Glutamatergic neuron (in vitro differentiated cells): ENCODE data around the gene PLA1A. TPM values are rescaled to one million over a fixed set of nuclear protein-coding genes. Genes with fewer than 3 reads are reported as not detected.

ENCODE experiments used
- DNase-seq: peaks from one replicate; pipeline ENCODE4 v3.0.0; 2022
- H3K27ac Mint-ChIP-seq: one replicate; pipeline ENCODE4 v1.8.0; 2020; ENCODE audit warnings: mild to moderate bottlenecking, mixed read lengths, inconsistent platforms; ENCODE audit not compliant: unreplicated experiment
- H3K27me3 Mint-ChIP-seq: one replicate; pipeline ENCODE4 v1.8.0; 2020; ENCODE audit warnings: mild to moderate bottlenecking, moderate library complexity, mixed read lengths, inconsistent platforms; ENCODE audit not compliant: unreplicated experiment
- H3K36me3 Mint-ChIP-seq: one replicate; pipeline ENCODE4 v1.8.0; 2020; ENCODE audit warnings: mild to moderate bottlenecking, mixed read lengths, inconsistent platforms; ENCODE audit not compliant: unreplicated experiment
- H3K4me1 Mint-ChIP-seq: one replicate; pipeline ENCODE4 v1.8.0; 2020; ENCODE audit warnings: mild to moderate bottlenecking, low read depth, mixed read lengths, inconsistent platforms; ENCODE audit not compliant: unreplicated experiment
- H3K4me3 Mint-ChIP-seq: one replicate; pipeline ENCODE4 v1.8.0; 2020; ENCODE audit warnings: mild to moderate bottlenecking, mixed read lengths, inconsistent platforms; ENCODE audit not compliant: unreplicated experiment
- H3K9me3 Mint-ChIP-seq: one replicate; pipeline ENCODE4 v1.8.0; 2020; ENCODE audit warnings: mild to moderate bottlenecking, moderate library complexity, mixed read lengths, inconsistent platforms; ENCODE audit not compliant: unreplicated experiment
- total RNA-seq: library from RNA; stranded (reverse); fragmentation: NEBNext Ultra II Directional; extraction: Animal tissue kit (Norgen Biotek cat#: 25700); gene quantifications from one replicate; pipeline ENCODE4 v1.2.1, GENCODE V29; 2021; ENCODE audit not compliant: unreplicated experiment
- TF ChIP-seq, protein P1 (sequence below): fragments of 200-600 bp; sonication (generic); IDR thresholded peaks from one replicate; pipeline ENCODE4 v1.5.0; 2021; ENCODE audit not compliant: partially characterized antibody, unreplicated experiment

PLA1A gene
- total RNA-seq, 1 donor from 2014 or later: not detected

DNA sequence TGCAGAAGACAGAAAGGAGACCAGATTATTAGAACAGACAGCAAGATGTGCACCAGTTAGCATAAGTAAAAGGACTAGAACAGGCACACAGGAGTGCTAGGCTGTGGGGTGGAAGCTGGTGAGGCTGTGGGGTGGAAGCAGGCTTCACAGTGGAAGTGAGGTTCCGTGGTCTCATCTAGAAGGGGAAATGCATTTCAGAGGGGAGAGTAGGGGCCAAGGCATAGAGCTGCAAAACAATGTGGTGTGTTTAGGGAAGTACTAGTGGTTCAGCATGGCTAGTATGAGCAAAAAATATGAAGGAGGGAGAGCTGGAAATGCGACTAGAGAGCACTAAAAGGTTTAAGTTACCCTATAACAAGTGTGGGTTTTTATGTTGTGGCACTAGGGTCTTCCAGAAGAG lies 56.2 kb downstream of the PLA1A start:
- no peak overlapping the region for H3K4me3 Mint-ChIP-seq
- DNase-seq: no peak
- H3K9me3 Mint-ChIP-seq: no peaks in the 10 kb centered on the region
- TF ChIP-seq, protein P1, sequence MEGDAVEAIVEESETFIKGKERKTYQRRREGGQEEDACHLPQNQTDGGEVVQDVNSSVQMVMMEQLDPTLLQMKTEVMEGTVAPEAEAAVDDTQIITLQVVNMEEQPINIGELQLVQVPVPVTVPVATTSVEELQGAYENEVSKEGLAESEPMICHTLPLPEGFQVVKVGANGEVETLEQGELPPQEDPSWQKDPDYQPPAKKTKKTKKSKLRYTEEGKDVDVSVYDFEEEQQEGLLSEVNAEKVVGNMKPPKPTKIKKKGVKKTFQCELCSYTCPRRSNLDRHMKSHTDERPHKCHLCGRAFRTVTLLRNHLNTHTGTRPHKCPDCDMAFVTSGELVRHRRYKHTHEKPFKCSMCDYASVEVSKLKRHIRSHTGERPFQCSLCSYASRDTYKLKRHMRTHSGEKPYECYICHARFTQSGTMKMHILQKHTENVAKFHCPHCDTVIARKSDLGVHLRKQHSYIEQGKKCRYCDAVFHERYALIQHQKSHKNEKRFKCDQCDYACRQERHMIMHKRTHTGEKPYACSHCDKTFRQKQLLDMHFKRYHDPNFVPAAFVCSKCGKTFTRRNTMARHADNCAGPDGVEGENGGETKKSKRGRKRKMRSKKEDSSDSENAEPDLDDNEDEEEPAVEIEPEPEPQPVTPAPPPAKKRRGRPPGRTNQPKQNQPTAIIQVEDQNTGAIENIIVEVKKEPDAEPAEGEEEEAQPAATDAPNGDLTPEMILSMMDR: no peak
- no peaks in the 10 kb centered on the region for H3K36me3 Mint-ChIP-seq
- no peak overlapping the region for H3K27ac Mint-ChIP-seq
- H3K4me1 Mint-ChIP-seq: no peaks in the 10 kb centered on the region
- peaks cover 2% of the 10 kb centered on the region for H3K27me3 Mint-ChIP-seq

DNA sequence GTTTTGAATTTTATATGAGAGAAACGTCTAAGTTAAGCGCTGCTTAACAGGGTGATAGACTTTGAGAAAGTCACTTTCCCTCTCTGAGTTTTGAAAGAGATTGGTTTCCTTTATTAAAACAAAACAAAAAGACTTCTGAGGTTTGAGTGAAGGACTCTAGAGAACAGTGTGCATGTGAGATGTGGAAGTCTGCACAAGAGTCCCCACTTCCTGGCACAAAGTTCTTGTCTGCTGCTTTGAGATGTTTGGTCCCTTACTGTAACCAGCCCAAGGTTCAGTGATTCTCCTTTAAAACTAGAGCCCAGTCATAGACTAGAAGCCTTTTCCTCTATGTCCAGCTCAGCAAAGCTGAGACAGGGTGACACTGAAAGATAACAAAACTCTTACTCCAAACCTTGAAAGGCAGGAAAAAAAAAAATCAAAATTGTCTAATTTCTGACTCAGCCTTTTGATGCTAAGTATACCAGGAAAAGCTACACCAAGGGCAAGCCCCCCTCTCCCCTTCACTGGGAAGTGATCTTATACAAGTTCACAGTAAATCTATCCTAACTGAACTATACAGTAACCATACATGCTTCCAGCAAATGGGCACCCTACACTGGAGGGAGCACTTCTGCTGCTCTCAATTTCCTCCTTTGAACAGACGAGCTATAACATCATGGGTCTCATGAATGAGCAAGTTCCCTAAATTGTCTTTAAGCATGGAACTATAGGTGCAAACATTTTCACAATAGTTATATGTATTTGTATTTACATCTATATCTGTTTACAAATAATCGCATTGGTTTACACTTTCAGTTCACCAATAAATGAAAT lies 60.4 kb downstream of the PLA1A start:
- Mint-ChIP-seq H3K27me3 (peaks cover 2% of the 10 kb centered on the region), H3K36me3 (no peaks in the 10 kb centered on the region), H3K4me3 (no peak overlapping the region), H3K4me1 (peaks cover 3% of the 10 kb centered on the region), H3K27ac (no peak overlapping the region), H3K9me3 (no peaks in the 10 kb centered on the region)
- TF ChIP-seq, protein P1: no peak
- no peak for DNase-seq

DNA sequence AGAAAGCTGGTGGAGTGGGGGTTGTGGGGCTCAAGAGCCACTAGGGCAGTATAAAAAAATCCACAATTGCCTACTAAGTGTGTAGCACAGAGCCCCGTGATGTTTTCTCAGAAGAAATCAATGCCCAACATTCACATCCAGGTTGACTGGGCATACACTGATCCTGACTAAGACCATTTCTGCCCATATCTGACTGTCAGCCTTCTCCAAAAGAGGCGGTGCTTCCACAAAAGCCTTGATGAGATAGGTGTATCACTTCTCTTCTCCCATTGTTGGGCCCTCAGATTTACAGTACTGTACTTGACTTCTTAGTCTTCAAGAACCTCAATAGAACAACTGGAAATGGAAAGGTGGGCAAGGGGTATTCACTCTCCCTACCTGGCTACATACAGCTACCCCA lies 61.3 kb downstream of the PLA1A start:
- Mint-ChIP-seq H3K36me3 (no peaks in the 10 kb centered on the region), H3K27me3 (peaks cover 2% of the 10 kb centered on the region), H3K4me1 (peaks cover 3% of the 10 kb centered on the region), H3K4me3 (no peak overlapping the region), H3K9me3 (no peaks in the 10 kb centered on the region), H3K27ac (no peak overlapping the region)
- no peak for DNase-seq
- TF ChIP-seq, protein P1: no peak

DNA sequence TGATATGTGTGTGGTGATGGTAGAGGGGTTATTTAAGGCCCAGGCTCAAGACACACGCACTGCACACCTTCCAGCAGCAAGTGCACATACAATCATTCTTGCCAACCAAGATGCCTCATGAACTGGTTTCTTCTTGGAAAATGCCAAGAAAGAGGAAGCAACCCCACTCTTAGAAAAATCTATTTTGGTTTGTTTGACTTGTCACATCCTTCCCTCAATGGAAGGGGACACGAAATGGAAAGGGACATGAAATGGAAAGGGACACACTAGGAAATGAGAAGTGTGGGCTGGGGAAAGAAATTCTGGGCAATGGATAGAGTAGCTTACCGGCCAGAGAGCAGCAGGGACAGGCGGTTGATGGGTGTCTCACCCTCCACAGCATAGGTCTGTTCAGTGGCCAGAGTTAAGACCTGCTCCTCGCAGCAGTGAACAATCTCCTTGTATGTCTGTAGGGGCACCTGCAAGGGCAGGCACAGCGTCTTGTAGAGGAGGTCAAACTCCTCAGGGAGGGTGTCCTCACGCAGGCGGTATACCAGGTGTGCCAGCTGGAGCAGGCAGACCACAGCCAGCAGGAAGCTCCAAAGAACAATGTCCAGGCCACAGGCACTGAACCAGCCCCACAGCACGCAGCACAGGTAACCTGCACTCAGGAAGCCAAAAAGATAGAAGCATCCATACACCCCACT lies 62.1 kb downstream of the PLA1A start:
- Mint-ChIP-seq H3K4me1 (peaks cover 3% of the 10 kb centered on the region), H3K36me3 (no peaks in the 10 kb centered on the region), H3K9me3 (no peaks in the 10 kb centered on the region), H3K4me3 (no peak overlapping the region), H3K27me3 (peaks cover 2% of the 10 kb centered on the region), H3K27ac (no peak overlapping the region)
- DNase-seq: no peak
- TF ChIP-seq, protein P1: no peak
